Mesenchymal stem cell (in vitro differentiated cells and primary cell): ENCODE measurements around the gene EFCAB11.
"Not testable (repeated sequence)": the region's sequence is repeated elsewhere in the genome, so short reads cannot be mapped to it uniquely, and the experiment has no call there.

Experiments used
- DNase-seq: peaks from one replicate; pipeline ENCODE4 v3.0.0-alpha.2; 2013
- H2AFZ ChIP-seq: one replicate; pipeline ENCODE4 v1.6.1; 2013; ENCODE audit warnings: low read depth, mild to moderate bottlenecking, control low read depth, inconsistent platforms, low read length, moderate library complexity
- H2AK5ac ChIP-seq: 2 replicates; pipeline ENCODE4 v1.6.1; 2013; ENCODE audit warnings: low read length, moderate library complexity, mild to moderate bottlenecking, inconsistent platforms; ENCODE audit not compliant: severe bottlenecking
- H2BK120ac ChIP-seq: one replicate; pipeline ENCODE4 v1.6.1; 2013; ENCODE audit warnings: low read depth, mild to moderate bottlenecking, inconsistent platforms, low read length, moderate library complexity
- H2BK12ac ChIP-seq, 2 experiments: one replicate each; pipeline ENCODE4 v1.6.1; 2013; ENCODE audit warnings: inconsistent platforms in 2 of 2, low read length in 2 of 2, mild to moderate bottlenecking in 2 of 2, moderate library complexity in 2 of 2, control low read depth in 1 of 2
- H2BK15ac ChIP-seq: one replicate; pipeline ENCODE4 v1.6.1; 2013; ENCODE audit warnings: mild to moderate bottlenecking, low read depth, inconsistent platforms; ENCODE audit not compliant: poor library complexity, severe bottlenecking
- H2BK5ac ChIP-seq: 2 replicates; pipeline ENCODE4 v1.6.1; 2013; ENCODE audit warnings: low read depth, mild to moderate bottlenecking, low read length, control low read depth, inconsistent platforms; ENCODE audit not compliant: poor library complexity, severe bottlenecking
- H3K14ac ChIP-seq, 2 experiments: one replicate each; pipeline ENCODE4 v1.6.1; 2013; ENCODE audit warnings: inconsistent platforms in 2 of 2, low read length in 2 of 2, control low read depth in 1 of 2, mild to moderate bottlenecking in 1 of 2, moderate library complexity in 1 of 2
- H3K18ac ChIP-seq, 2 experiments: one replicate each; pipeline ENCODE4 v1.6.1; 2013; ENCODE audit warnings: inconsistent platforms in 2 of 2, low read length in 2 of 2, control low read depth in 1 of 2, low read depth in 1 of 2, mild to moderate bottlenecking in 1 of 2
- H3K23ac ChIP-seq, 2 experiments: one replicate each; pipeline ENCODE4 v1.6.1; 2013; ENCODE audit warnings: inconsistent platforms in 2 of 2, low read length in 2 of 2, mild to moderate bottlenecking in 2 of 2, moderate library complexity in 2 of 2, control low read depth in 1 of 2
- H3K27ac ChIP-seq: 2 replicates; pipeline ENCODE4 v1.5.1; 2013; ENCODE audit warnings: mild to moderate bottlenecking, moderate library complexity, low read length, control low read depth, inconsistent platforms; ENCODE audit not compliant: poor library complexity, severe bottlenecking
- H3K27me3 ChIP-seq, 2 experiments: 2 replicates each; pipeline versions ENCODE4 v1.6.1 to v1.7.0; 2013; ENCODE audit warnings: low read length in 2 of 2, mild to moderate bottlenecking in 2 of 2, moderate library complexity in 2 of 2, control low read depth in 1 of 2, inconsistent platforms in 1 of 2; ENCODE audit not compliant: control insufficient read depth in 1 of 2, insufficient read depth in 1 of 2
- H3K36me3 ChIP-seq, 2 experiments: 2 replicates each; pipeline versions ENCODE4 v1.6.1 to v1.7.0; 2013; ENCODE audit warnings: low read length in 2 of 2, control low read depth in 1 of 2, inconsistent platforms in 1 of 2, low read depth in 1 of 2, mild to moderate bottlenecking in 1 of 2; ENCODE audit not compliant: insufficient read depth in 2 of 2, control insufficient read depth in 1 of 2
- H3K4ac ChIP-seq, 2 experiments: one replicate each; pipeline ENCODE4 v1.6.1; 2013; ENCODE audit warnings: inconsistent platforms in 2 of 2, low read length in 2 of 2, mild to moderate bottlenecking in 2 of 2, moderate library complexity in 2 of 2, control low read depth in 1 of 2, low read depth in 1 of 2
- H3K4me1 ChIP-seq: 2 replicates; pipeline ENCODE4 v1.6.1; 2013; ENCODE audit warnings: low read depth, low read length, control low read depth; ENCODE audit not compliant: control insufficient read depth, insufficient read depth
- H3K4me2 ChIP-seq: 2 replicates; pipeline ENCODE4 v1.6.1; 2013; ENCODE audit warnings: low read length, mild to moderate bottlenecking, inconsistent platforms; ENCODE audit not compliant: poor library complexity, severe bottlenecking
- H3K4me3 ChIP-seq, 2 experiments: 2 replicates each; pipeline versions ENCODE4 v1.5.1 to v1.7.0; 2013; ENCODE audit warnings: low read length in 2 of 2, mild to moderate bottlenecking in 2 of 2, control low read depth in 1 of 2, low read depth in 1 of 2; ENCODE audit not compliant: insufficient read depth in 1 of 2
- H3K79me1 ChIP-seq: replicated peaks from 2 replicates; pipeline ENCODE4 v1.6.1; 2013; ENCODE audit warnings: mild to moderate bottlenecking, control low read depth, low read length, inconsistent platforms; ENCODE audit not compliant: poor library complexity, severe bottlenecking
- H3K9ac ChIP-seq: 2 replicates; pipeline ENCODE4 v1.7.0; 2013; ENCODE audit warnings: mild to moderate bottlenecking, low read length, moderate library complexity
- H3K9me3 ChIP-seq: 2 replicates; pipeline ENCODE4 v1.7.0; 2013; ENCODE audit warnings: mild to moderate bottlenecking, low read length; ENCODE audit not compliant: control insufficient read depth
- H4K8ac ChIP-seq: one replicate; pipeline ENCODE4 v1.6.1; 2013; ENCODE audit warnings: inconsistent platforms, mild to moderate bottlenecking, low read length, moderate library complexity
- H4K91ac ChIP-seq: one replicate; pipeline ENCODE4 v1.6.1; 2013; ENCODE audit warnings: mild to moderate bottlenecking, low read length, inconsistent platforms
- WGBS: methylation state at CpG from one replicate; pipeline ENCODE4 v1.1.7; 2013; ENCODE audit warnings: mixed read lengths; 5-methylcytosine and 5-hydroxymethylcytosine counted together

EFCAB11 gene

DNA sequence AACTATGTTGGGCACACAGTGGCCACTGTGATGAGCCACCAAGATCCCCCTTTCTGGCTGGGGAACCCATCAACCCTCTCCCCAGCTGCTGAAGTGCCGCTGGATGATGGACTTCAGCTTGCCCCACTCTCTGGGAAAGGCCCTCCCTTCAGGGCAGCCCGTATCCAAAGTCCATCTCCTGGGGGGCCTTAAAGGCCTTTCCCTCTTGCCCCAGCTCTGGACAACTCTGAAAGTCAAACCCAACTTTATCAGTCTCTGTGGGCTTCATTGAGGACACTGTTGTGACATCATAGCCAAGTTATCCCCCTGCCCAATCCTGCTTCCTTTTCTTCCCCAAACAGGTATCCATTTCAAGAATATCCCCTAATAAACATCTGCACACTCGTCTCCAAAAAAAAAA lies 61.1 kb downstream of the EFCAB11 start:
- H3K36me3 ChIP-seq, H3K4me3 ChIP-seq, DNase-seq, H3K79me1 ChIP-seq, H3K4me2 ChIP-seq, H3K4ac ChIP-seq, H3K27ac ChIP-seq, H2BK120ac ChIP-seq, H4K8ac ChIP-seq, H3K27me3 ChIP-seq, H2BK12ac ChIP-seq, H4K91ac ChIP-seq, H3K23ac ChIP-seq, H2AFZ ChIP-seq, H3K18ac ChIP-seq, H3K14ac ChIP-seq, H2BK5ac ChIP-seq, H3K9me3 ChIP-seq, H2AK5ac ChIP-seq, H3K9ac ChIP-seq, H2BK15ac ChIP-seq, H3K4me1 ChIP-seq: not testable (repeated sequence)
- WGBS, result 78% methylated on average over 2 of the region's 3 CpGs

DNA sequence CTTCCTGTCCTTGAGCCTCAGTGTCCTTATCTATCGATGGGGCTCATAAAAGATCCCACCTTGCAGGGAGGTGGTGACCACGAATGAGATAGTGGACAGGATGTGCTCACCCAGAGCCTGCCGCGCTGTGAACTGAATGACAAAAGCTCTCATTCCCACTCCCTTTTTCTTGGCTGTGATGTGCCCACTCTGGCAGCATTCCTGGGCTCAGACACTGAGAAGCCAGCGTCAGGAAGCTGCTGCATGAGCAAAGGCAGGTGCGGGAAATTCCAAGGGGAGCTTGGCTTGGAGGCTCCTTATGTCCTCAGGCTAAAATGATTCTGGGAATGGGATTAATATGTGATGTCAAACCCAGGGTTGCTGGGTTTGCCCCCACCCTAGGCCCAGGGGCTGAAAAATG lies 61.6 kb downstream of the EFCAB11 start:
- Histone ChIP-seq H3K36me3 (no peaks in the 10 kb centered on the region), H3K4me2 (no peak overlapping the region), H3K4ac (no peak overlapping the region), H3K9me3 (peaks cover 2% of the 10 kb centered on the region), H3K27ac (no peak overlapping the region), H2AK5ac (no peak overlapping the region), H3K23ac (no peak overlapping the region), H3K4me1 (no peaks in the 10 kb centered on the region), H3K14ac (no peak overlapping the region), H3K18ac (no peak overlapping the region), H4K8ac (no peak overlapping the region), H3K79me1 (no peaks in the 10 kb centered on the region), H2AFZ (no peak overlapping the region), H3K9ac (no peak overlapping the region), H4K91ac (no peak overlapping the region), H2BK120ac (no peak overlapping the region), H3K27me3 (no peaks in the 10 kb centered on the region), H2BK12ac (no peak overlapping the region), H3K4me3 (no peak overlapping the region), H2BK15ac (no peak overlapping the region), H2BK5ac (no peak overlapping the region)
- DNase-seq, result no peak
- 91% methylated on average over 6 of the region's 6 CpGs for WGBS

DNA sequence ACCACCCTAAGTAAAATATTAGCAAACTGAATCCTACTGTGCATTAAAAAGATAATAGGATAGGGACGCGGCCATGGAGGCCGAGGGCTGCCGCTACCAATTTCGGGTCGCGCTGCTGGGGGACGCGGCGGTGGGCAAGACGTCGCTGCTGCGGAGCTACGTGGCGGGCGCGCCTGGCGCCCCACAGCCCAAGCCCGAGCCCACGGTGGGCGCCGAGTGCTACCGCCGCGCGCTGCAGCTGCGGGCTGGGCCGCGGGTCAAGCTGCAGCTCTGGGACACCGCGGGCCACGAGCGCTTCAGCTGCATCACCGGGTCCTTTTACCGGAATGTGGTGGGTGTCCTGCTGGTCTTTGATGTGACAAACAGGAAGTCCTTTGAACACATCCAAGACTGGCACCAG lies 62.8 kb downstream of the EFCAB11 start:
- not testable (repeated sequence) for H3K4me1 ChIP-seq, H4K91ac ChIP-seq, H3K4ac ChIP-seq, H3K79me1 ChIP-seq, H2BK12ac ChIP-seq, H4K8ac ChIP-seq, H3K27me3 ChIP-seq, H3K4me2 ChIP-seq, H3K14ac ChIP-seq, H3K18ac ChIP-seq, H2AK5ac ChIP-seq, H3K4me3 ChIP-seq, H3K27ac ChIP-seq, H2BK15ac ChIP-seq, H3K9ac ChIP-seq, H2AFZ ChIP-seq, H2BK5ac ChIP-seq, H3K36me3 ChIP-seq, H3K23ac ChIP-seq, DNase-seq, H3K9me3 ChIP-seq, H2BK120ac ChIP-seq
- 99% methylated on average over 30 of the region's 35 CpGs for WGBS

DNA sequence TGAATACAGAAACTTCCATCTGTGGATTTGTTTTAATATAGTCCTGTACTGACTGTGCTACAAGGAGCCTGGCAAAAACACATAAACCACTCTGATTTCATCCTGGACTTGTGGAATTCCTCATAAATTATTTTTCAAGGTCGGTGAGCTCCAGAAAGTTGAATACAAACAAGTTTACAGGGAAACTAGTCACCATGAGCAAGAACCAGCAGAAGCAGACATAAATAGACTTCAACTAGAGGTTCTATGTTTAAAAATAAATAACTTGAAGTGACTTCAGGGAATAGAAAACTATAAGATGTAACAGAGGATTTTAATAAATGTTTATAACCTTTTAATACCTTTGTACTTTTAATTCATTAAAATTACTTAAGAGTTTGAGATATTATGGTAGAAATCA lies 63.5 kb downstream of the EFCAB11 start:
- WGBS, result no CpG with 5 or more reads among the region's 1 CpG

More for the DNA sequence above, 63.5 kb downstream of the EFCAB11 start:
- H3K4me3 ChIP-seq, result no peak overlapping the region
- no peak overlapping the region for H3K27ac ChIP-seq
- no peak overlapping the region for H4K91ac ChIP-seq
- no peak overlapping the region for H3K18ac ChIP-seq
- H2BK12ac ChIP-seq, result no peak overlapping the region
- peaks cover 2% of the 10 kb centered on the region for H3K9me3 ChIP-seq
- H2AFZ ChIP-seq, result no peak overlapping the region
- no peaks in the 10 kb centered on the region for H3K36me3 ChIP-seq
- no peak for DNase-seq
- H3K79me1 ChIP-seq, result no peaks in the 10 kb centered on the region
- no peaks in the 10 kb centered on the region for H3K4me1 ChIP-seq
- H3K4ac ChIP-seq, result no peak overlapping the region
- H3K9ac ChIP-seq, result no peak overlapping the region
- H3K23ac ChIP-seq, result no peak overlapping the region
- no peak overlapping the region for H3K14ac ChIP-seq
- no peak overlapping the region for H2AK5ac ChIP-seq
- H3K4me2 ChIP-seq, result no peak overlapping the region
- H2BK5ac ChIP-seq, result no peak overlapping the region
- H2BK15ac ChIP-seq, result no peak overlapping the region
- no peak overlapping the region for H2BK120ac ChIP-seq
- no peaks in the 10 kb centered on the region for H3K27me3 ChIP-seq
- no peak overlapping the region for H4K8ac ChIP-seq
